GM18526 (cell line): ENCODE measurements around the gene CACNA1B.

Source experiments
- POLR2A ChIP-seq: IDR thresholded peaks from 3 replicates; pipeline ENCODE4 v1.6.1; 2011; ENCODE audit not compliant: insufficient read length; ENCODE audit errors: extremely low read depth

CACNA1B gene

GRCh38 chr9:137975527-137975913, 97.9 kb downstream of the CACNA1B start:
- TF ChIP-seq POLR2A: no peak

- no peak for TF ChIP-seq POLR2A
Observed at GRCh38 chr9:137975936-137976565, 98.5 kb downstream of the CACNA1B start.

DNA sequence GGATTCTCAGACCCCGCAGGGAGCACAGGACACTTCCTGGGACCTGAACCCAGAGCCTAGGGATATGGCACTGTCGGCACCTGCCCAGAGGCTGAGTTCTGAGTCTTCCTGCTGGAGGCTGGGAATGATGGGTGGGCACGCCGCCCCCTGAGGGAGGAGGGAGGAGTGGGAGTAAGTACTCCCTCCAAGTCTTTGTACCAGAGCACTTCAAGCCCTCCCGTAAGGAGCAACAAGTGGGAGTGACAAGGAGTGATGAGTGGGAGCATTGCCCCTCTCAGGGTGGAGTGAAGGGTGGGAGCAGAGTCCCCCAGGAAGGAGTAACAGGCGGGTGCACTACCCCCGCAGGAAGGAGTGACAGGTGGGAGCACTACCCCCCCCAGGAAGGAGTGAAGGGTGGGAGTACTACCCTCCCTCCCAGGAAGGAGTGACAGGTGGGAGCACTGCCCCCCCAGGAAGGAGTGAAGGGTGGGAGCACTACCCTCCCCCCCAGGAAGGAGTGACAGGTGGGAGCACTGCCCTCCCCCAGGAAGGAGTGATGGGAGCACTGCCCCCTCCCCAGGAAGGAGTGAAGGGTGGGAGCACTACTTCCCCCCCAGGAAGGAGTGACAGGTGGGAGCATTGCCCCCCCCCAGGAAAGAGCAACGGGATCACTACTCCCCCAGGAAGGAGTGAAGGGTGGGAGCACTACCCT, 100.1 kb downstream of the CACNA1B start:
- no peak for TF ChIP-seq POLR2A

DNA sequence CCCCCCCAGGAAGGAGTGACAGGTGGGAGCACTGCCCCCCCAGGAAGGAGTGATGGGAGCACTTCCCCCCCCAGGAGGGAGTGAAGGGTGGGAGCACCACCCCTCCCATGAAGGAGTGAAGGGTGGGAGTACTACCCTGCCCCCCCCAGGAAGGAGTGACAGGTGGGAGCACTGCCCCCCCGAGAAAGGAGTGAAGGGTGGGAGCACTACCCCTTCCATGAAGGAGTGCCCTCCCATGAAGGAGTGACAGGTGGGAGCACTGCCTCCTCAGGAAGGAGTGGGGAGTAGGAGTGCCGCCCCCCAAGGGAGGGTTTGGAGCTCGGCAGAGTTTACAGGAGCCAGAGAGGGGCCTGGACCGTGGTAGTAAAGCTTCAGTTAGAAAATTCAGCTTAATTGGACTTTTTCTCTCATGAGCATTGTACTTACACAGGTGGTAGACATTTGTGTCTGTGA, 100.7 kb downstream of the CACNA1B start:
- no peak for TF ChIP-seq POLR2A

GRCh38 chr9:137982200-137982599, 104.6 kb downstream of the CACNA1B start:
- no peak for TF ChIP-seq POLR2A

DNA sequence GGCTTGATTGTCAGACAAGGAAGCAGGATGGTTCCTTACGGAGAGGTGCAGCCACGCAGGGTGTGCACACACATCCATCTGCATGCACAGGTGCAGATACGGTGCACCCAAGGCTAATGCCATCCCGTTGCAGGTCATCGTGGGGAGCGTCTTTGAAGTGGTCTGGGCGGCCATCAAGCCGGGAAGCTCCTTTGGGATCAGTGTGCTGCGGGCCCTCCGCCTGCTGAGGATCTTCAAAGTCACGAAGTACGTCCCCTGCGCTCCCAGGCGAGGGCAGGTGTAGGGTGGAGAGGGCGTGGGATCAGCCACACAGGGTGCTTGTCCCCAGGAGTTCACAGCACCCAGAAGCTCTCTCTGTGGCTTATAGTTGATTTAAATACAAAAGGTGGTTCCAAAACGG, 106.4 kb downstream of the CACNA1B start:
- no peak for TF ChIP-seq POLR2A

DNA sequence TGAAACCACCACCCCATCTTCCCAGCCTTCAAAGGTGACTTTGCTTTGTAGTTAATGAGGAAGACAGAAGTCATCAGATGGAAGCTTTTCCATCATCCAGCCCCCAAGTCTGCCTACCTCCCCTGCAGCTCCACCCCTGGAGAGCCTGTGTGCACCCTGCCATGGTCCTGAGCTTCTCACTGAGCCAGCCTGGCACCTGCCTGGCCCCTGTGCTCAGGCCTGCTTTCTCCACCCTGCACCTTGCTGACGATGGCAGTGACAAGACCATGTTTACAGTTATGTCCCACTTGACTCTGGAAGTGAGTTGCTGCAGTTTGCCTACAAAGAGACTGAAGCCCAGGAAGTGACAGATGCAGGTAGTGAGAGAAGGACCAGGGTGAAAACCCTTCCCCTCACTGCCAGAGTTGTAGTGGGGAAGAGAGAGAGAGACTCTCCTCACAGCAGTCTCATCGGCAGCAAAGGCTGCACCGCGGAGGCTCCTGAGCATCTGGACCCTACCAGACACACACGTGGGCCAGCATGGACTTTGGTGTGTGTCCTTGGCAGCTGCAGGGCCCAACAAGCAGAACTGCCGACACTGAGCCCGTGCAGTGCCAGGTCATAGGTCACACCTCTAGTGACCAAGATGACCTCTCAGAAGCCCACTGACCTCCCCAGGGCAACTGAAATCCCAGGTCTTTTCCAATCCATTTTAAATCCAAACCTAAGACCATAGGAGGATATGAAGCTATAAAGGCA, 107.1 kb downstream of the CACNA1B start:
- TF ChIP-seq POLR2A: no peak

DNA sequence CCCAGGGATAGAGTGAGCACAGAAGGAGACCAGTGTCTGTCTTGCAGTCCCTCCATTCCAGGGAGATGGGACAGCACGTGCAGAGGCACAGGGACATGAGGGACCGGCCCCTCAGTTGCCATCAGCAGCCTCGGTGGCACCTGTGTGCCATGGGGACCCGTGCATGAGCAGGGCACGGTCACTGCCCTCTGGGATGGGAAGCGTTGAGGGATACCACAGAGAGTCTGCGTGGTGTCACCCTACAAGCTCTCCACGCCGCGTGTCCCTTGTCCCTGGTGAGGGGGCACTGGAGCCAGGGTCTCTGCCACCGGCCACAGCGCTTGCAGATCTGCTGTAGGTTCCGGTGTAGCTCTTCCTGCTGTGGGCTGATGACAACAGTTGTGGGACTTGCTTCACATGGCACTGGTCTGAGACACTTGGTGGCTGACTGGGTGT, 108.1 kb downstream of the CACNA1B start:
- TF ChIP-seq POLR2A: no peak

- TF ChIP-seq POLR2A: no peak
Observed at GRCh38 chr9:137986268-137987099, 108.9 kb downstream of the CACNA1B start.

DNA sequence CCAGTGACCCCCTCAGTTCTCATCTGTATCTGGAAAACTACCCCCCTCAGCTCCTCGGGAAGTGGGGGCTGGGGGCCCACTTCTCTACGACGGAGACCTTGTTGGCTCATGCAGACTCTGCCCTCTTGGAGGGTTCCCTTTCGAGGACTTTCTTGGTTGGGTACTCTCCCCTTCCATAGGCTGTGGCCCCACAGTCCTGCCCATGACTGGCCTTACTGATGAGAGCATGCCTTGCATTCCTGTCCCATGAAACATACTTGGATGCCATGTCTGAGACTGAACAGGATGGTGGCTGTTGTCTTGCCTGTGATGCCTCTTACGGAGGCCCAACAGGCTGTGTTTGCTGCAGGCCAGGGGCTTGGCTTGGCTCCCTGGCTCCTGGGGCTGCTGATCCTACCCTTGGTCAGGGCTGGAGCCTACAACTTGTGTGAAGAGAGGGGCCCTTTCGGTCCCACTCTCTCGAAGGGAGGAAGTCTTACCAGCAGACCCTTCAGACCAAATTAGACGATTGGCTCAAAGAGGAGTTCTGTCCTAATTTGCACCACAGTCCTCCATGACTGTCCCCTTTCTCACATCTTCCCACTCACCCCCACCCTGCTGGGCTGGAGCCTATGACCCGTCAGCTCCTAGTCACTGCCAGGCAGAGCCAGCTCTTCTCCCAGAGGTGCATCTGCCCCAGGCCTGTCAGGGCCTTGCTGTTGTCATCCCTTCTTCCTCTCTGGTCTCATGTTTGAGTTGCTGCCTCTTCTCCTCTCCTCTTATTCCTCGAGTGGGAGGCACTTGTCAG, 109.9 kb downstream of the CACNA1B start:
- no peak for TF ChIP-seq POLR2A

GRCh38 chr9:137988051-137988450, 110.5 kb downstream of the CACNA1B start:
- no peak for TF ChIP-seq POLR2A

DNA sequence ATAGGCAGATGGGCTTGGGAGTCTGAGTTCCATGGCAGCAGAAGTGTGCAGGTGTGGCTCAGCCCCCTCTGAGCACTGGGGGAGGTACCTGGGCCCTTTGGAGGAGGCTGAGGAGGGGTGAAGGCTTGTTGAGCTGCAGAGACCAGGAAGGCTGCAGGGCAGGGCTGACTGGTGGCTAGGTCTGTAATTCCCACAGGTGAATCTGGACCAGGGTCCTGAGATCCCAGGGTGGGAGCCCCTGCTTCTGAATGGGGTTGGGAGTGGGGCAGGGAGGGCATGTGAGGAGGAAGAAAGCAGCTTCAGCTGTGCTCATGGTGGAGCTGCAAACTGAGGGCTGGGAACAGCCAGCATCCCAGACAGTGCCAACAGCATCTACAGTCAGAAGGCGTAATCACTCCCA, 111.1 kb downstream of the CACNA1B start:
- TF ChIP-seq POLR2A: no peak

DNA sequence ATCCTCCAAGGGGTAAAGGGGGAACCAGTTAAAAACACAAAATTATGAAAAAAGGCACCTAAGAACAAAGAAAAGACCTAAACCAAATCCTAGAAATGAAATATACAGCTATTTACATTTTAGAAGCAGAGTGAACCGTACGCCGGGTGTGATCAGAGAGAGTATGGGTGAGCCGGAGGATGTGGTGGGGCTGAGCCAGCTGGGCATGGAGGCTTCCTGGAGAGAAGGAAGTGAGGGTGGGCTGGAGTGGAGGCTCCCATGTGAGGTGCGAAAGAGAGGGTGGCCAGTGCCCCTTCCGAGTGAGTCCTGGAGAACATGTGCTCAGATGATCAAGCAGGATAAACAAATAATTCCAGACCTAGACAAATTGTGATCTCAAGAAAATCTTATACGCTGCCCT, 111.6 kb downstream of the CACNA1B start:
- no peak for TF ChIP-seq POLR2A

DNA sequence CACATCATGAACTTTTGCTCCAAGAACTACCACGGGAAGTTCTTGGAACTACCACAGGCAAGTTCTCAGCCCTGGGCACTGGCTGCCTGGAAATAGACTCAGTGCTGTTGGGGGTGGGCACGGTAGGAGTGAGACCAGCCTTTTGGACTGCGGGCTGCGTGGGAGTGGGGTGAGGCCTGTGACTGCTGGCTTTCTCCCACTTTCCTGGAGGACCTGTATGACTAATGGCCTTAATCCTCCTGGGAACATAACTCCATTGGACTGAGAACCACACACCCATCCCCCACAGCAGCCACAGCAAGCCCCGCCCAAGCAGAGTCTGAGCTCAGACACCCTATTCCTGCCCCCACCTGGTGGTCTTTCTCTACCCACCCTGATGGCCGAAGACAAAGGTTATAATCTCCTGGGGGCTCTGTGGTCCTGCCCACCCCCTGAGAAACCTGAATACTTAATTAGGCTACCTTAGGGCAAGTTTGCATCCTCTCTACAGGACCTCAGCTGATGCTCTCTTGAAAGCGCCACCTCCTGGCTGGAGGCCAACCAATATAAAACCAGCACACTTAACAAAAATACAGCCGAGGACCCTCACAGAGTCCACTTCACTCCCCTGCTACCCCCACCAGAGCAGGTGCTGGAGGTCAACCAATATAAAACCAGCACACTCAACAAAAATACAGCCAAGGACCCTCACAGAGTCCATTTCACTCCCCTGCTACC, 112.6 kb downstream of the CACNA1B start:
- no peak for TF ChIP-seq POLR2A

DNA sequence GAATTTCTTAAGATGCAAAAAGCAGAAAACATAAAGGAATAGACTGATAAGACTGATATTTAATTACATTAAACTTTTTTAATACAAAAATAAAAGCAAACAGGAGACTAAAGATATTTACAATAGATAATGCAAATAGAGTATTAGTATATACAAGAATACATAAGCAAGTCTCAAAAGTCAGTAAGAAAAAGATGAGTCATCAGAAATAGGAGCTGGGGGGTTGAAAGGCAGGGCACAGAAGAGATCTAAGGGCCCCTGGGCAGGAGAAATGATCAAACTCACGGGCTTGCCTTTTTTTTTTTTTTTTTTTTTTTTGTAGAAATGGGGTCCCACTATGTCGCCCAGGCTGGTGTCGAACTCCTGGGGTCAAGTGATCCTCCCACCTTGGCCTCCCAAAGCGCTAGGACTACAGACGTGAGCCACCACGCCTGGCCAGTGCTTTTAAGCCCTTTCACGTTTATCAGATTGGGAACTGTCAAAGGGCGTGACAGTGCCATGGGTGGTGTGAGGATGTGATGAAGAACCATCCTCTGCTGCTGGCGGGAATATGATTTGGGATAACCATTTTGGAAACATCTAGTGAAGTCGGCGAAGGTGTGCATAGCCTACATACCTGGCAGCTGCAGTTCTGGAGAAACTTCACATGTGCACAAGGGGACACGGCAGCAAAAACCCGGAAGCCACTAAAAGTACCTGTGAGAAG, 126.1 kb downstream of the CACNA1B start:
- no peak for TF ChIP-seq POLR2A
